Smooth muscle cell of the brain vasculature (primary cell): ENCODE results near the gene LPAR3.

ENCODE experiments used
- DNase-seq: peaks from one replicate; pipeline ENCODE4 v3.0.0-alpha.2; 2012; ENCODE audit warnings: low read depth, low spot score

LPAR3 gene

DNA sequence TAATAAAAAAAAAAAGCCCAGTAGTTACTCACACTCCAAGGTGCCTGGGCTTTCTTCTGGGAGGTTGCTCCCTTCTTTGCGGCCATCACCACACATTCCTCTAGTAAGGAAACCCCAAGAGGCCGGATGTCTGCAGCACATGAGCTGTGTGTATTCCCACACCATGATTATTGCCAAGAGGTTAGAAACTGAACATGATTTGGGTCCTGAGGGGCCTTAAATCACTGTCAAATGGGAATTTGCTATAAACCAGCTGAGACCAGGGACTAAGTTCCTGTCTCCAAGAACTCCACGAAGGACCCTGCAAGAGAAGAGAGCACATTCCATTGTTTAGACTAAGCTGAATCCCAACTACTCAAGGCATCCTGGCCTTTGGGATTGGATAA, 117.5 kb downstream of the LPAR3 start:
- DNase-seq, result no peak

DNA sequence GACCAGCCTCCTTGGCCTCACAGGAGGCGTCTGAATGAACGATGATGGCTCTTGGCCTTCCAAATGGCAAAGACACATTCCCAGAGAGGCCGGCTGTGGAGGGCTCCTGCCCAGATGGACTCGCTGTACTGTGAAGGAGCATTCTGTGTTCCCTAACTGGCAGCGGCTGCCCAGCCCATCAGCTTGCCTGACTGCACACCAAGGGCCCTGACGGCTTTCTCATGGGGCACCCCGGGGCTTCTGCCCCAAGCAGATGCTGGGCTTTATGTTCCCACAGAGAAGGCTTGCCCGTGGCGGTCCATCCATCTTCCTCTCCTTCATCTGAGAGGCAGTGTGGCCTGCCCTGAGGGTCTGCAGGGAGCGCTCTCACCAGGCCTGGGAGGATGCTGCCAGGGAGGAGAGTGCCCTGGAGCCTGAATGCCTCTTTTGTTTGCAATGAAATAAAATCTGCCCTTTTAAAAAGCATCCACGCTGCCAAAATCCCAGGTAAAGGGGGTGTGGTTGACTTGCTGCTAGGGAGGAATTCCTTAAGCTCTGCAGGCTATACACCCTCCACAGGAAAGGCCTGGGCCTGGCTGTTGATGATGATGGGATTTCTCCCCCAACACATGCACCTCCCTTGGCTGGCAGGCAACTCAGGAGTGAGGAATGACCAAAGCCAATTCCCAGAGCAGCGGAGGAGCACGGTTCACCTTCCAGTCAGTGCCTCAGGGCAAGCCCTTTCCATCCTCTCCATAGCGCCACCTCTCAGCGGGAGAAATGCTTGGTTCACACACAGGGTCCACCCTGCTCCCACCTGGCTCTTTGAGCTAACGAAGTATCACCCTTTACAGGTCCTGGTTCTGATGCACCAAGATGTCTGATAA, 118.1 kb downstream of the LPAR3 start:
- DNase-seq, result no peak

DNA sequence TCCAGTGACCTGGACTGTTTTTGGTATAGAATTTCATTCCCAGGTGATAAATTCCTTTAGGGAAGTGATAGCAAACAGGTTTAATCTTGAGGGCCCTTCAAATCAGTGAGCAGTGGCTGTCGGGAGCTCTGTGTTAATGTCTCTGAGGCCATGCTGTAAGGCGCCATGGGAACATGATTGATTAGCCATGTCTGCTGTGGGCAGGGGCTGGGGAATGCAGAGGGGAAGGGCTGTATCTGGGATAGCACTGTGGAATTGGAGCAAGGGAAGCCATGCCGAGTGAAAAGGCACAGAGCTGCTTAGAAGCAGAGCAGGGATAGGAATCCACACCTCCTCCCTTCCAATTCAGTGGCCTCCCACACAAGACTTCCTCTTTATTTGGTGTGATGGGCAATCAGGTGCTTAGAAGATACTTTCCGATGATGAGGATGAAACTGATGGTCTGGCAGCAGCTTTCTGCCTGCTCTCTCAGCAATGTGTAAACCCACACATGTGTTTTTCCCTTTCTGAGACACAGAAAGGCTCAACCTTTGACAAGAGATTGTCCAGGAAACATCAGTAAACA, 119.0 kb downstream of the LPAR3 start:
- no peak for DNase-seq

DNA sequence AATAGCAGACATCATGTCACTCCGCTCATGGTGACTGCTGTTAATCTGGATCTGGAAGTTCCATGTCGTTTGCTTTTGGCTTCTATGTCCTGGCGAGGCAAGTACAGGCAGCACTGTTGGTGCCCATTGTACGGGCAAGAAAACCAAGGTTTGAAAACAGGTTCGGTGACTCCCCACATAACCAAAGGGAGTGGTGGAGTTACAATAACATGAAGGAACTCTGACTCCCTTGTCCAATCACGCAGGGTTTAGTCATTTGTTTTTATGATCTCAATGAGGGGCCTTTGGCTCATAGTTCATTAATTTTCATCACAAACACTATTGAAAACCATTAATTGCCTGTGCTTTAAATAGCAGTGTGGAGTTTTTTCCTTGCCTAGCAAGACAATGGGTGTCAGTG, 119.8 kb downstream of the LPAR3 start:
- DNase-seq, result no peak

DNA sequence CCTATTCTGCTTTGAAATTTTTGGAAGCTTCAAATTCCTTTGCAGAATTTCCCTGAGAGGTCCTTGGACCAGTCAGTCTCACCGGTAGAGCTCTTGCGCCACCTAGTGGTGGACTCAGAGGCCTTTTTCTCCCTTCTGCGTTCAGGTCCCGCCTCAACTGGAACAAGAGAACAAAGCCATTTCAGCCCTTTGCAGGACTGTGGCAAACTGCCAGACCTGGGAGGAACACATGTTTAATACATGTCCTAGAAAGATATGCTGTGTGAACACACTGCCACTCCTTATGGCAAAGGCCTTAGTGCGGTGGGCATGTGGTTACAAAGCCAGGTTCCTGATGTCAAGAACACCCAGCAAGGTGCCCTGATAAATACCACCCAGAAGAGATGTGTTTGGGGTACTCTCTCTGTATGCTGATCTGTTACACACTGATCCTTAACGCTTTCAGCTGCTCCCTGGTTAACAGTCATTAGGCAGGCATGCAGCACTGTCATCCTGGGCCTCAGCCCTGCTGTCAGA, 120.5 kb downstream of the LPAR3 start:
- DNase-seq, result peak; percentile 58

DNA sequence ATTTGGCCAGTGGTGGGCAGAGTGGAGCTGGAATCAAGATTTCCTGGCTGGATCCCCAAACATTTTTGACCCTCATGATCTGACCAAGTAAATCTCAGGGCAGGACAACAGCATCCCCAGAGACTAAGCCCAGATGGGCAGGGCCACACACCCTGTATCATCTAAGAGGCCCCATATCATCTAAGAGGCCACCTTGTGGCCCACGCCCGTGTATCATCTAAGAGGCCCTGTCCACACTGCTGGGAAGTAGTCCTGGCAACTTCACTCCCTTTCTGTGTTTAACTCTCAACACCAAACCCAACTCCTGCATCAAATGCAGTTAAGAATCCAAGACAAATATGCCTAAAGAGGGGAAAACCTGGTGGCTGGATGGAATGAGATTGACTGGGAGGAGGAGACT, 121.1 kb downstream of the LPAR3 start:
- DNase-seq, result no peak

DNA sequence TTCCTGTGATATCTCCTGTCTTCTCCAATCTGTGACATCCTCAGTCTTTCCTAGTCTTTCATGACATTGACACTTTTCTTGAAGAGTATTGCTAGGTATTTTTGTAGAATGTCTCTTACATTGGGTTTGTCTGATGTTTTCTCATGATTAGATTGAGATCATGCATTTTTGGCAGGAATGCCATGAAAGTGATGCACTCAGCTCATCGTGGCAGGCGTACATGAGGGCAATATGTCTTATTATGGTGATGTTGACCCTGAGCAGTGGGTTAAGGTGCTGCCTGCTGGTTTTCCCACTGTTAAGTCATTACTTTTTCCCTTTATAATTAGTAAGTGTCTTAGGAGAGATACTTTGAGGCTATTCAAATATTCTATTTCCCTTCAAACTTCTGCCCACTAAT, 122.5 kb downstream of the LPAR3 start:
- DNase-seq, result no peak

DNA sequence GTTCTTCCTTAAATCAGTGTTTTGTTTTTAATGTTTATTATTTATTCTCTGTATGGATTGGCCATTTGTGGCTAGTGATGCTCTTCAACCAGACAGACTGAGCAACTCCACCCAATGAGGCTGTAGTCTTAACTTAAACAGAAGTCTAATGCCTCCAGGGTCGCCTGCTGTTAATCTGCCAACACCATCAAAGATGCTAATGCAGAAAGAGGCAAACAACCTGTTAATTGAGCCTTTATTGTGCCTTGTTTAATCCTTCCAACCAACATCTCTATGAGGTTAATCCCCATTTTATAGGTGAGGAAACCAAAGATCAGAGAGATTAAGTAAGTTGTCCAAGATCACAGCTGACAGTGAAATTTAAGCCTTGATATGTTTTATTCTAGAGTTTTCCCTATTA, 123.4 kb downstream of the LPAR3 start:
- DNase-seq, result no peak

GRCh38 chr1:84768634-84769033, 124.4 kb downstream of the LPAR3 start:
- DNase-seq, result no peak

DNA sequence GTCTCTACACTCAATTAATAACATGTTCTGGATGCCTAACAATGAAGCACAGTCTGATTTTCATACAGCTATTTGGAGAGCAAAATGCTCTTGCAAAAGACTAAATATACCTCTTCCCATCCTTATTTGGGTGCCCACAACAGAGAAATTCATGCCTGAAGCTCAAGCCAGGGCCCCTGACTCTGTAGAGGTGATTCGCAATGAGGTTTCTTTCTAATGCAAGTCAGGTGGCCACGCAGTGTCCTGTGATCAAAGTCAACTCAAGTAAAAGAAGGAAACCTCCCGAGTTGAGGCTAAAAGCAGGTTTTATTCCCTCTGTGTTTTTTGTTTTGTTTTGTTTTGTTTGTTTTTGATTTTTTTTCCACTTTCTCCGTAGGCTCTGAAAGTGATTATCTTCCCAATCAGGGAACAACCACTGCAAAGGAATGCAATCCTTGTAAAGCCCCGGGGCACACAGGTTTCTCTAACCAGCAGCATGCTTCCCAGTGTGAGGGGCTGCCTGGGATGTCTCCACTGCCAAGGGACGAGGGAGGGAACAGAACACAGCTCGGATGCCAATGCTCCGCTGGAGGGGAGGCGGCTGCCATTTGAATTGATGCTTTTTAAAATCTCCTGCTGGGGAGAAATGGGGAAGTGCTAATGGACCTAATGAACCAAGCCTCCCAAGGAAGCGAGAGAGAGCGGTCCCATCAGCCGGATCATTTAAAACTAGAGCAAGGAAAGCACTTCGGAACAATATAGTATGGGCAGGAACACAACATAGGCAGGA, 128.9 kb downstream of the LPAR3 start:
- no peak for DNase-seq

GRCh38 chr1:84762664-84763063, 130.3 kb downstream of the LPAR3 start:
- DNase-seq, result no peak
